ENCODE measurements around the gene GPC6.

GPC6 gene

GRCh38 chr13:93577105-93577504 is 350.5 kb downstream of the GPC6 start:
- no peak for DNase-seq (ENCODE audit: low read depth)

GRCh38 chr13:93589788-93590187 is 363.2 kb downstream of the GPC6 start:
- no peak for DNase-seq (ENCODE audit: low read depth)

- DNase-seq (ENCODE audit: low read depth) = no peak
These were observed 376.4 kb downstream of the GPC6 start for GRCh38 chr13:93603043-93603442.

- DNase-seq (ENCODE audit: low read depth) = no peak
These were observed 388.2 kb downstream of the GPC6 start for GRCh38 chr13:93614776-93615175.

- no peak for DNase-seq (ENCODE audit: low read depth)
These were observed 393.7 kb downstream of the GPC6 start for GRCh38 chr13:93620181-93620765.

GRCh38 chr13:93621051-93621450 is 394.4 kb downstream of the GPC6 start:
- DNase-seq (ENCODE audit: low read depth) = no peak

- no peak for DNase-seq (ENCODE audit: low read depth)
These were observed 395.4 kb downstream of the GPC6 start for GRCh38 chr13:93621966-93622365.

GRCh38 chr13:93624311-93624777 is 397.7 kb downstream of the GPC6 start:
- no peak for DNase-seq (ENCODE audit: low read depth)

GRCh38 chr13:93625536-93625935 is 398.9 kb downstream of the GPC6 start:
- DNase-seq (ENCODE audit: low read depth) = no peak

- no peak for DNase-seq (ENCODE audit: low read depth)
These were observed 401.7 kb downstream of the GPC6 start for GRCh38 chr13:93628136-93628797.

GRCh38 chr13:93635616-93636032 is 409.0 kb downstream of the GPC6 start:
- DNase-seq (ENCODE audit: low read depth) = no peak

GRCh38 chr13:93637852-93638251 is 411.2 kb downstream of the GPC6 start:
- DNase-seq (ENCODE audit: low read depth) = no peak

- no peak for DNase-seq (ENCODE audit: low read depth)
These were observed 413.8 kb downstream of the GPC6 start for GRCh38 chr13:93640452-93640851.

- DNase-seq (ENCODE audit: low read depth) = no peak
These were observed 419.6 kb downstream of the GPC6 start for GRCh38 chr13:93646245-93646644.

- no peak for DNase-seq (ENCODE audit: low read depth)
These were observed 422.9 kb downstream of the GPC6 start for GRCh38 chr13:93649496-93649895.

- no peak for DNase-seq (ENCODE audit: low read depth)
These were observed 427.2 kb downstream of the GPC6 start for GRCh38 chr13:93653776-93654175.

- no peak for DNase-seq (ENCODE audit: low read depth)
These were observed 428.5 kb downstream of the GPC6 start for GRCh38 chr13:93655154-93655553.

- no peak for DNase-seq (ENCODE audit: low read depth)
These were observed 433.9 kb downstream of the GPC6 start for GRCh38 chr13:93660391-93661063.

GRCh38 chr13:93670866-93671265 is 444.3 kb downstream of the GPC6 start:
- no peak for DNase-seq (ENCODE audit: low read depth)

GRCh38 chr13:93672996-93673395 is 446.4 kb downstream of the GPC6 start:
- DNase-seq (ENCODE audit: low read depth) = no peak

- no peak for DNase-seq (ENCODE audit: low read depth)
These were observed 447.3 kb downstream of the GPC6 start for GRCh38 chr13:93673885-93674284.

- no peak for DNase-seq (ENCODE audit: low read depth)
These were observed 447.7 kb downstream of the GPC6 start for GRCh38 chr13:93674337-93674755.

GRCh38 chr13:93680329-93680728 is 453.7 kb downstream of the GPC6 start:
- DNase-seq (ENCODE audit: low read depth) = no peak

Data from stimulated activated CD8-positive, alpha-beta memory T cell treated with anti-CD3 and anti-CD28 coated beads, Interleukin-12 subunit alpha, Interleukin-12 subunit beta, amount 100 ng/mL, for 1 hour (primary cell).